Mesenchymal stem cell (in vitro differentiated cells and primary cell): ENCODE data around the gene PLCD1.
A peak's percentile ranks its signal among the peaks of the same experiment; 100 is the strongest.

Experiments used
- DNase-seq: peaks from one replicate; pipeline ENCODE4 v3.0.0-alpha.2; 2013
- H2AFZ ChIP-seq: one replicate; pipeline ENCODE4 v1.6.1; 2013; ENCODE audit warnings: low read depth, mild to moderate bottlenecking, control low read depth, inconsistent platforms, low read length, moderate library complexity
- H2AK5ac ChIP-seq: 2 replicates; pipeline ENCODE4 v1.6.1; 2013; ENCODE audit warnings: low read length, moderate library complexity, mild to moderate bottlenecking, inconsistent platforms; ENCODE audit not compliant: severe bottlenecking
- H2BK120ac ChIP-seq: one replicate; pipeline ENCODE4 v1.6.1; 2013; ENCODE audit warnings: low read depth, mild to moderate bottlenecking, inconsistent platforms, low read length, moderate library complexity
- H2BK12ac ChIP-seq, 2 experiments: one replicate each; pipeline ENCODE4 v1.6.1; 2013; ENCODE audit warnings: inconsistent platforms in 2 of 2, low read length in 2 of 2, mild to moderate bottlenecking in 2 of 2, moderate library complexity in 2 of 2, control low read depth in 1 of 2
- H2BK15ac ChIP-seq: one replicate; pipeline ENCODE4 v1.6.1; 2013; ENCODE audit warnings: mild to moderate bottlenecking, low read depth, inconsistent platforms; ENCODE audit not compliant: poor library complexity, severe bottlenecking
- H2BK5ac ChIP-seq: 2 replicates; pipeline ENCODE4 v1.6.1; 2013; ENCODE audit warnings: low read depth, mild to moderate bottlenecking, low read length, control low read depth, inconsistent platforms; ENCODE audit not compliant: poor library complexity, severe bottlenecking
- H3K14ac ChIP-seq, 2 experiments: one replicate each; pipeline ENCODE4 v1.6.1; 2013; ENCODE audit warnings: inconsistent platforms in 2 of 2, low read length in 2 of 2, control low read depth in 1 of 2, mild to moderate bottlenecking in 1 of 2, moderate library complexity in 1 of 2
- H3K18ac ChIP-seq, 2 experiments: one replicate each; pipeline ENCODE4 v1.6.1; 2013; ENCODE audit warnings: inconsistent platforms in 2 of 2, low read length in 2 of 2, control low read depth in 1 of 2, low read depth in 1 of 2, mild to moderate bottlenecking in 1 of 2
- H3K23ac ChIP-seq, 2 experiments: one replicate each; pipeline ENCODE4 v1.6.1; 2013; ENCODE audit warnings: inconsistent platforms in 2 of 2, low read length in 2 of 2, mild to moderate bottlenecking in 2 of 2, moderate library complexity in 2 of 2, control low read depth in 1 of 2
- H3K27ac ChIP-seq: 2 replicates; pipeline ENCODE4 v1.5.1; 2013; ENCODE audit warnings: mild to moderate bottlenecking, moderate library complexity, low read length, control low read depth, inconsistent platforms; ENCODE audit not compliant: poor library complexity, severe bottlenecking
- H3K27me3 ChIP-seq, 2 experiments: 2 replicates each; pipeline versions ENCODE4 v1.6.1 to v1.7.0; 2013; ENCODE audit warnings: low read length in 2 of 2, mild to moderate bottlenecking in 2 of 2, moderate library complexity in 2 of 2, control low read depth in 1 of 2, inconsistent platforms in 1 of 2; ENCODE audit not compliant: control insufficient read depth in 1 of 2, insufficient read depth in 1 of 2
- H3K36me3 ChIP-seq, 2 experiments: 2 replicates each; pipeline versions ENCODE4 v1.6.1 to v1.7.0; 2013; ENCODE audit warnings: low read length in 2 of 2, control low read depth in 1 of 2, inconsistent platforms in 1 of 2, low read depth in 1 of 2, mild to moderate bottlenecking in 1 of 2; ENCODE audit not compliant: insufficient read depth in 2 of 2, control insufficient read depth in 1 of 2
- H3K4ac ChIP-seq, 2 experiments: one replicate each; pipeline ENCODE4 v1.6.1; 2013; ENCODE audit warnings: inconsistent platforms in 2 of 2, low read length in 2 of 2, mild to moderate bottlenecking in 2 of 2, moderate library complexity in 2 of 2, control low read depth in 1 of 2, low read depth in 1 of 2
- H3K4me1 ChIP-seq: 2 replicates; pipeline ENCODE4 v1.6.1; 2013; ENCODE audit warnings: low read depth, low read length, control low read depth; ENCODE audit not compliant: control insufficient read depth, insufficient read depth
- H3K4me2 ChIP-seq: 2 replicates; pipeline ENCODE4 v1.6.1; 2013; ENCODE audit warnings: low read length, mild to moderate bottlenecking, inconsistent platforms; ENCODE audit not compliant: poor library complexity, severe bottlenecking
- H3K4me3 ChIP-seq, 2 experiments: 2 replicates each; pipeline versions ENCODE4 v1.5.1 to v1.7.0; 2013; ENCODE audit warnings: low read length in 2 of 2, mild to moderate bottlenecking in 2 of 2, control low read depth in 1 of 2, low read depth in 1 of 2; ENCODE audit not compliant: insufficient read depth in 1 of 2
- H3K79me1 ChIP-seq: replicated peaks from 2 replicates; pipeline ENCODE4 v1.6.1; 2013; ENCODE audit warnings: mild to moderate bottlenecking, control low read depth, low read length, inconsistent platforms; ENCODE audit not compliant: poor library complexity, severe bottlenecking
- H3K9ac ChIP-seq: 2 replicates; pipeline ENCODE4 v1.7.0; 2013; ENCODE audit warnings: mild to moderate bottlenecking, low read length, moderate library complexity
- H3K9me3 ChIP-seq: 2 replicates; pipeline ENCODE4 v1.7.0; 2013; ENCODE audit warnings: mild to moderate bottlenecking, low read length; ENCODE audit not compliant: control insufficient read depth
- H4K8ac ChIP-seq: one replicate; pipeline ENCODE4 v1.6.1; 2013; ENCODE audit warnings: inconsistent platforms, mild to moderate bottlenecking, low read length, moderate library complexity
- H4K91ac ChIP-seq: one replicate; pipeline ENCODE4 v1.6.1; 2013; ENCODE audit warnings: mild to moderate bottlenecking, low read length, inconsistent platforms
- WGBS: methylation state at CpG from one replicate; pipeline ENCODE4 v1.1.7; 2013; ENCODE audit warnings: mixed read lengths; 5-methylcytosine and 5-hydroxymethylcytosine counted together

PLCD1 gene

GRCh38 chr3:37991823-37992222 lies 37.6 kb downstream of the PLCD1 start:
- Histone ChIP-seq H2AFZ (no peak overlapping the region), H3K23ac (no peak overlapping the region), H3K9ac (no peak overlapping the region), H3K14ac (no peak overlapping the region), H3K4me1 (peaks cover 11% of the 10 kb centered on the region), H2BK15ac (no peak overlapping the region), H4K8ac (no peak overlapping the region), H3K27ac (no peak overlapping the region), H3K4ac (no peak overlapping the region), H2BK120ac (no peak overlapping the region), H2AK5ac (no peak overlapping the region), H2BK5ac (no peak overlapping the region), H3K4me3 (no peak overlapping the region), H3K9me3 (no peaks in the 10 kb centered on the region), H4K91ac (no peak overlapping the region), H3K79me1 (no peaks in the 10 kb centered on the region), H3K4me2 (no peak overlapping the region), H2BK12ac (no peak overlapping the region), H3K18ac (no peak overlapping the region), H3K27me3 (peaks cover 0 to 31% of the 10 kb centered on the region in 2 experiments), H3K36me3 (peaks cover 2 to 16% of the 10 kb centered on the region in 2 experiments)
- DNase-seq: no peak
- 78% methylated on average over 7 of the region's 7 CpGs for WGBS

- Histone ChIP-seq H2BK15ac (peak overlapping the region; percentile 31), H3K23ac (no peak overlapping the region), H2BK120ac (no peak overlapping the region), H3K4me2 (no peak overlapping the region), H3K14ac (no peak overlapping the region), H2BK12ac (no peak overlapping the region), H3K9ac (no peak overlapping the region), H2AK5ac (no peak overlapping the region), H4K91ac (no peak overlapping the region), H2AFZ (no peak overlapping the region), H2BK5ac (no peak overlapping the region), H3K9me3 (no peaks in the 10 kb centered on the region), H3K27ac (no peak overlapping the region), H3K27me3 (peaks cover 0 to 31% of the 10 kb centered on the region in 2 experiments), H3K79me1 (no peaks in the 10 kb centered on the region), H3K18ac (no peak overlapping the region), H3K36me3 (peaks cover 2 to 10% of the 10 kb centered on the region in 2 experiments), H3K4me1 (peaks cover 11% of the 10 kb centered on the region), H4K8ac (no peak overlapping the region), H3K4ac (no peak overlapping the region), H3K4me3 (no peak overlapping the region)
- no peak for DNase-seq
- WGBS: 50% methylated on average over 5 of the region's 6 CpGs
Measured at GRCh38 chr3:37991109-37991508, 38.3 kb downstream of the PLCD1 start.

GRCh38 chr3:37990527-37990926 lies 38.9 kb downstream of the PLCD1 start, which contains the start of gene VILL:
Gene VILL, plus strand, starts transcription at chr3:37990786. Its CDS starts 2,887 bp downstream, at chr3:37993673.
- H3K27me3 ChIP-seq: peaks cover 0 to 31% of the 10 kb centered on the region in 2 experiments
- H3K36me3 ChIP-seq: peaks cover 4% of the 10 kb centered on the region in 2 experiments
- H3K9me3 ChIP-seq: no peaks in the 10 kb centered on the region
- H3K4me2 ChIP-seq: no peak within 1 kb of the TSS
- no peak within 1 kb of the TSS for H3K9ac ChIP-seq
- H2BK12ac ChIP-seq: no peak within 1 kb of the TSS
- H4K91ac ChIP-seq: peak within 1 kb of the TSS; percentile 12
- H3K27ac ChIP-seq: no peak within 1 kb of the TSS
- peak within 1 kb of the TSS; percentile 35 for H4K8ac ChIP-seq
- H2BK15ac ChIP-seq: peak within 1 kb of the TSS; percentile 31
- no peak within 1 kb of the TSS for H2AFZ ChIP-seq
- peaks cover 10% of the 10 kb centered on the region for H3K4me1 ChIP-seq
- no peak within 1 kb of the TSS for H3K23ac ChIP-seq
- no peak within 1 kb of the TSS for H2AK5ac ChIP-seq
- H2BK120ac ChIP-seq: no peak within 1 kb of the TSS
- WGBS: 80% methylated on average over 10 of the region's 10 CpGs
- no peak for DNase-seq
- H3K79me1 ChIP-seq: no peaks in the 10 kb centered on the region
- H2BK5ac ChIP-seq: no peak within 1 kb of the TSS
- no peak within 1 kb of the TSS for H3K18ac ChIP-seq
- H3K4me3 ChIP-seq: no peak within 1 kb of the TSS
- H3K14ac ChIP-seq: peak within 1 kb of the TSS in 1 of 2 experiments; percentile 18
- peak within 1 kb of the TSS in 1 of 2 experiments; percentile 19 for H3K4ac ChIP-seq

GRCh38 chr3:37989821-37990480 lies 39.5 kb downstream of the PLCD1 start:
- no peak overlapping the region for H3K23ac ChIP-seq
- no peak overlapping the region for H2AFZ ChIP-seq
- H3K4me2 ChIP-seq: no peak overlapping the region
- no peak overlapping the region for H2AK5ac ChIP-seq
- peaks cover 0 to 31% of the 10 kb centered on the region in 2 experiments for H3K27me3 ChIP-seq
- no peak overlapping the region for H3K4me3 ChIP-seq
- no peak overlapping the region for H3K27ac ChIP-seq
- H3K14ac ChIP-seq: peak overlapping the region in 1 of 2 experiments; percentile 18
- no peak for DNase-seq
- H4K91ac ChIP-seq: peak overlapping the region; percentile 12
- peak overlapping the region; percentile 35 for H4K8ac ChIP-seq
- WGBS: 90% methylated on average over 6 of the region's 7 CpGs
- no peaks in the 10 kb centered on the region for H3K79me1 ChIP-seq
- H2BK120ac ChIP-seq: no peak overlapping the region
- H3K4ac ChIP-seq: no peak overlapping the region
- no peak overlapping the region for H2BK5ac ChIP-seq
- H3K36me3 ChIP-seq: peaks cover 3 to 7% of the 10 kb centered on the region in 2 experiments
- H3K4me1 ChIP-seq: peaks cover 10% of the 10 kb centered on the region
- H3K9ac ChIP-seq: no peak overlapping the region
- H2BK12ac ChIP-seq: no peak overlapping the region
- no peaks in the 10 kb centered on the region for H3K9me3 ChIP-seq
- H2BK15ac ChIP-seq: no peak overlapping the region
- no peak overlapping the region for H3K18ac ChIP-seq
